ENCODE measurements around the gene CLRN2.

GRCh38 chr4:17516980-17517379 lies 2.0 kb downstream of the CLRN2 start:
- TF ChIP-seq CREB5 (CRISPR knock-in tag; IDR thresholded peaks at IDR 0.05; ENCODE audit: low read depth) (no peak), ARNTL (CRISPR knock-in tag; IDR thresholded peaks at IDR 0.05; ENCODE audit: borderline replicate concordance, low read depth) (no peak), TOX (CRISPR knock-in tag; IDR thresholded peaks at IDR 0.05; ENCODE audit: borderline replicate concordance) (no peak), SNAI2 (CRISPR knock-in tag; IDR thresholded peaks at IDR 0.05) (no peak), ZFP3 (CRISPR knock-in tag; IDR thresholded peaks at IDR 0.05) (no peak), PPARA (CRISPR knock-in tag; IDR thresholded peaks at IDR 0.05; ENCODE audit: borderline replicate concordance) (no peak), ZFP30 (CRISPR knock-in tag; IDR thresholded peaks at IDR 0.05) (no peak), RARB (CRISPR knock-in tag; IDR thresholded peaks at IDR 0.05) (no peak), ESRRG (CRISPR knock-in tag; IDR thresholded peaks at IDR 0.05) (no peak)
- TF ChIP-seq, protein P1, sequence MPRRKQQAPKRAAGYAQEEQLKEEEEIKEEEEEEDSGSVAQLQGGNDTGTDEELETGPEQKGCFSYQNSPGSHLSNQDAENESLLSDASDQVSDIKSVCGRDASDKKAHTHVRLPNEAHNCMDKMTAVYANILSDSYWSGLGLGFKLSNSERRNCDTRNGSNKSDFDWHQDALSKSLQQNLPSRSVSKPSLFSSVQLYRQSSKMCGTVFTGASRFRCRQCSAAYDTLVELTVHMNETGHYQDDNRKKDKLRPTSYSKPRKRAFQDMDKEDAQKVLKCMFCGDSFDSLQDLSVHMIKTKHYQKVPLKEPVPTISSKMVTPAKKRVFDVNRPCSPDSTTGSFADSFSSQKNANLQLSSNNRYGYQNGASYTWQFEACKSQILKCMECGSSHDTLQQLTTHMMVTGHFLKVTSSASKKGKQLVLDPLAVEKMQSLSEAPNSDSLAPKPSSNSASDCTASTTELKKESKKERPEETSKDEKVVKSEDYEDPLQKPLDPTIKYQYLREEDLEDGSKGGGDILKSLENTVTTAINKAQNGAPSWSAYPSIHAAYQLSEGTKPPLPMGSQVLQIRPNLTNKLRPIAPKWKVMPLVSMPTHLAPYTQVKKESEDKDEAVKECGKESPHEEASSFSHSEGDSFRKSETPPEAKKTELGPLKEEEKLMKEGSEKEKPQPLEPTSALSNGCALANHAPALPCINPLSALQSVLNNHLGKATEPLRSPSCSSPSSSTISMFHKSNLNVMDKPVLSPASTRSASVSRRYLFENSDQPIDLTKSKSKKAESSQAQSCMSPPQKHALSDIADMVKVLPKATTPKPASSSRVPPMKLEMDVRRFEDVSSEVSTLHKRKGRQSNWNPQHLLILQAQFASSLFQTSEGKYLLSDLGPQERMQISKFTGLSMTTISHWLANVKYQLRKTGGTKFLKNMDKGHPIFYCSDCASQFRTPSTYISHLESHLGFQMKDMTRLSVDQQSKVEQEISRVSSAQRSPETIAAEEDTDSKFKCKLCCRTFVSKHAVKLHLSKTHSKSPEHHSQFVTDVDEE (CRISPR knock-in tag; IDR thresholded peaks at IDR 0.05): no peak
